Activated CD4-positive, alpha-beta T cell treated with anti-CD3 and anti-CD28 coated beads for 36 hours (primary cell): ENCODE measurements around the gene AMIGO2. TPM values are rescaled to one million over a fixed set of nuclear protein-coding genes. Genes with fewer than 3 reads are reported as not detected.
"Not testable (repeated sequence)": the region's sequence is repeated elsewhere in the genome, so short reads cannot be mapped to it uniquely, and the experiment has no call there.

ENCODE experiments used
- ATAC-seq: fragments of 200-7000 bp; cut with Tn5 transposase; one replicate; pipeline ENCODE4 v1.10.0; 2021; ENCODE audit warnings: mild to moderate bottlenecking, moderate library complexity
- CTCF ChIA-PET: fragments of 350-600 bp; sonication (Branson Sonifier 250); formaldehyde crosslinking; loops from one replicate; lab custom pipeline; 2021; ENCODE audit warnings: antibody characterized with exemption; lab: Charles Lee
- POLR2A ChIA-PET: fragments of 350-600 bp; sonication (Branson Sonifier 250); formaldehyde crosslinking; loops from one replicate; lab custom pipeline; 2021; ENCODE audit warnings: antibody characterized with exemption, inconsistent platforms; lab: Charles Lee
- DNase-seq: peaks from one replicate; pipeline ENCODE4 v3.0.0-alpha.2; 2020
- H3K27ac Mint-ChIP-seq: one replicate; pipeline ENCODE4 v1.8.0; 2021; ENCODE audit warnings: mixed read lengths
- H3K27me3 Mint-ChIP-seq: one replicate; pipeline ENCODE4 v1.8.0; 2021; ENCODE audit warnings: mixed read lengths
- H3K36me3 Mint-ChIP-seq: one replicate; pipeline ENCODE4 v1.8.0; 2021; ENCODE audit warnings: low read depth, mixed read lengths
- H3K4me1 Mint-ChIP-seq: one replicate; pipeline ENCODE4 v1.8.0; 2021; ENCODE audit warnings: mixed read lengths
- H3K4me3 Mint-ChIP-seq: one replicate; pipeline ENCODE4 v1.8.0; 2021; ENCODE audit warnings: mild to moderate bottlenecking, moderate library complexity, mixed read lengths
- H3K9me3 Mint-ChIP-seq: one replicate; pipeline ENCODE4 v1.8.0; 2021; ENCODE audit warnings: low read depth, mixed read lengths
- intact Hi-C, 2 experiments: fragments of 100-400 bp; cut with DNase I in 1 of 2; cut with micrococcal nuclease in 1 of 2; formaldehyde crosslinking; loops; one replicate each; pipeline versions ENCODE4 v1.14.2 to v1.15.1; 2022 to 2024; cut with DNase I, micrococcal nuclease
- total RNA-seq, 2 experiments: library from RNA; stranded (reverse); gene quantifications; one replicate each; pipeline ENCODE4 v1.2.3, GENCODE V29; 2021

Gene AMIGO2
- total RNA-seq: 10 to 100 TPM; 15.1 to 17.1 TPM

GRCh38 chr12:47079468-47079980 is at the start of gene AMIGO2, which contains the start of gene PCED1B:
Gene AMIGO2 (minus strand): TSS chr12:47079959. CDS start chr12:47079002, 957 bp downstream.
Gene PCED1B (plus strand): TSS chr12:47079621. CDS start chr12:47235064, 155,443 bp downstream.
- Mint-ChIP-seq H3K9me3 (no peaks in the 10 kb centered on the region), H3K4me3 (peak within 1 kb of the TSS; percentile 96), H3K36me3 (peaks cover 40% of the 10 kb centered on the region), H3K4me1 (peaks cover 73% of the 10 kb centered on the region), H3K27ac (peak within 1 kb of the TSS; percentile 96), H3K27me3 (no peaks in the 10 kb centered on the region)
- ATAC-seq (peak; percentile 59), DNase-seq (peak; percentile 85)
- CTCF ChIA-PET: interaction anchor here (0.6 to 6.0 kb wide), 11 partner anchors 10 to 318 kb away, joined by 3 to 34 read pairs (median 3); no protein-coding TSS in a partner anchor
- intact Hi-C loops: loop anchor here (1.0 to 2.0 kb wide), 5 partner anchors 47 to 227 kb away; no protein-coding TSS in a partner anchor
- POLR2A ChIA-PET: interaction anchor here (0.7 to 1.8 kb wide), 5 partner anchors 10 to 139 kb away, joined by 3 to 10 read pairs (median 6); no protein-coding TSS in a partner anchor

- Mint-ChIP-seq H3K27me3 (no peaks in the 10 kb centered on the region), H3K9me3 (no peaks in the 10 kb centered on the region), H3K4me3 (no peak overlapping the region), H3K36me3 (peaks cover 6% of the 10 kb centered on the region), H3K27ac (no peak overlapping the region), H3K4me1 (peaks cover 19% of the 10 kb centered on the region)
- CTCF ChIA-PET: interaction anchor here (0.6 to 1.5 kb wide), 2 partner anchors 22 to 89 kb away, joined by 3 read pairs; no protein-coding TSS in a partner anchor
- POLR2A ChIA-PET: no interaction called here
- no peak for ATAC-seq
- DNase-seq: no peak
- intact Hi-C loops: no loop called here
Observed at GRCh38 chr12:47126246-47126645, 46.5 kb upstream of the AMIGO2 start.

GRCh38 chr12:47124451-47124850 is 44.7 kb upstream of the AMIGO2 start:
- intact Hi-C loops: loop anchor here in 1 of 2 experiments (5.0 kb wide), 1 partner anchor 42 kb away; no protein-coding TSS in a partner anchor
- no peak for ATAC-seq
- peaks cover 28% of the 10 kb centered on the region for H3K4me1 Mint-ChIP-seq

GRCh38 chr12:47123730-47124129 is 44.0 kb upstream of the AMIGO2 start:
- Mint-ChIP-seq H3K27me3 (no peaks in the 10 kb centered on the region), H3K4me3 (no peak overlapping the region)

More at GRCh38 chr12:47124451-47124850, 44.7 kb upstream of the AMIGO2 start:
- ChIA-PET CTCF (no interaction called here), POLR2A (no interaction called here)
- H3K27me3 Mint-ChIP-seq: no peaks in the 10 kb centered on the region
- no peak for DNase-seq
- H3K4me3 Mint-ChIP-seq: no peak overlapping the region
- H3K36me3 Mint-ChIP-seq: peaks cover 11% of the 10 kb centered on the region
- H3K27ac Mint-ChIP-seq: no peak overlapping the region
- no peaks in the 10 kb centered on the region for H3K9me3 Mint-ChIP-seq

GRCh38 chr12:47122602-47123001 is 42.8 kb upstream of the AMIGO2 start:
- Mint-ChIP-seq H3K27ac (peak overlapping the region; percentile 58), H3K4me3 (no peak overlapping the region), H3K9me3 (no peaks in the 10 kb centered on the region), H3K27me3 (no peaks in the 10 kb centered on the region), H3K4me1 (peaks cover 30% of the 10 kb centered on the region), H3K36me3 (peaks cover 19% of the 10 kb centered on the region)
- ATAC-seq (no peak), DNase-seq (no peak)
- ChIA-PET CTCF (interaction anchor here (0.8 to 0.9 kb wide), 2 partner anchors 17 to 19 kb away, joined by 3 read pairs; no protein-coding TSS in a partner anchor), POLR2A (no interaction called here)
- intact Hi-C loops: loop anchor here in 1 of 2 experiments (5.0 kb wide), 1 partner anchor 40 kb away; no protein-coding TSS in a partner anchor

More at GRCh38 chr12:47123730-47124129, 44.0 kb upstream of the AMIGO2 start:
- intact Hi-C loops: loop anchor here in 1 of 2 experiments (5.0 kb wide), 1 partner anchor 41 kb away; no protein-coding TSS in a partner anchor
- Mint-ChIP-seq H3K27ac (no peak overlapping the region), H3K9me3 (no peaks in the 10 kb centered on the region), H3K36me3 (peaks cover 15% of the 10 kb centered on the region), H3K4me1 (peaks cover 30% of the 10 kb centered on the region)
- ChIA-PET CTCF (no interaction called here), POLR2A (no interaction called here)
- ATAC-seq (no peak), DNase-seq (no peak)

GRCh38 chr12:47121146-47121545 is 41.4 kb upstream of the AMIGO2 start:
- Mint-ChIP-seq H3K27me3 (no peaks in the 10 kb centered on the region), H3K27ac (peak overlapping the region; percentile 86), H3K4me3 (peak overlapping the region; percentile 38), H3K9me3 (peaks cover 2% of the 10 kb centered on the region), H3K4me1 (peaks cover 30% of the 10 kb centered on the region), H3K36me3 (peaks cover 25% of the 10 kb centered on the region)
- ATAC-seq (peak; percentile 93), DNase-seq (no peak)
- POLR2A ChIA-PET: interaction anchor here (0.6 kb wide), 1 partner anchor 37 kb away, joined by 4 read pairs; no protein-coding TSS in a partner anchor
- CTCF ChIA-PET: interaction anchor here (0.8 to 1.4 kb wide), 3 partner anchors 9 to 91 kb away, joined by 3 to 4 read pairs (median 3); no protein-coding TSS in a partner anchor
- intact Hi-C loops: loop anchor here (2.0 to 5.0 kb wide), 2 partner anchors 39 to 40 kb away; no protein-coding TSS in a partner anchor

GRCh38 chr12:47120736-47121135 is 41.0 kb upstream of the AMIGO2 start:
- POLR2A ChIA-PET: interaction anchor here (0.6 kb wide), 2 partner anchors 36 to 589 kb away, joined by 4 read pairs; no protein-coding TSS in a partner anchor
- peak overlapping the region; percentile 38 for H3K4me3 Mint-ChIP-seq
- intact Hi-C loops: loop anchor here (1.0 to 5.0 kb wide), 3 partner anchors 9 to 40 kb away; no protein-coding TSS in a partner anchor
- ATAC-seq (peak; percentile 79), DNase-seq (peak; percentile 54)
- peaks cover 27% of the 10 kb centered on the region for H3K36me3 Mint-ChIP-seq
- peaks cover 30% of the 10 kb centered on the region for H3K4me1 Mint-ChIP-seq
- H3K9me3 Mint-ChIP-seq: peaks cover 2% of the 10 kb centered on the region
- peak overlapping the region; percentile 86 for H3K27ac Mint-ChIP-seq
- CTCF ChIA-PET: interaction anchor here (0.8 to 1.8 kb wide), 4 partner anchors 9 to 92 kb away, joined by 3 to 4 read pairs (median 4); no protein-coding TSS in a partner anchor
- H3K27me3 Mint-ChIP-seq: no peaks in the 10 kb centered on the region

- CTCF ChIA-PET, H3K9me3 Mint-ChIP-seq, POLR2A ChIA-PET, ATAC-seq, H3K4me3 Mint-ChIP-seq, intact Hi-C loops, DNase-seq, H3K27me3 Mint-ChIP-seq, H3K27ac Mint-ChIP-seq: not testable (repeated sequence)
- H3K36me3 Mint-ChIP-seq: peaks cover 36% of the 10 kb centered on the region
- H3K4me1 Mint-ChIP-seq: peaks cover 22% of the 10 kb centered on the region
Observed at GRCh38 chr12:47117305-47117704, 37.5 kb upstream of the AMIGO2 start.

GRCh38 chr12:47114481-47114892 is 34.7 kb upstream of the AMIGO2 start:
- Mint-ChIP-seq H3K36me3 (peaks cover 47% of the 10 kb centered on the region), H3K4me1 (peaks cover 33% of the 10 kb centered on the region), H3K4me3 (no peak overlapping the region), H3K27me3 (no peaks in the 10 kb centered on the region), H3K9me3 (peaks cover 2% of the 10 kb centered on the region), H3K27ac (no peak overlapping the region)
- CTCF ChIA-PET: interaction anchor here (0.6 kb wide), 1 partner anchor 273 kb away, joined by 3 read pairs; no protein-coding TSS in a partner anchor
- ATAC-seq (no peak), DNase-seq (no peak)
- intact Hi-C loops: no loop called here
- POLR2A ChIA-PET: no interaction called here

- H3K36me3 Mint-ChIP-seq: peaks cover 47% of the 10 kb centered on the region
- H3K27ac Mint-ChIP-seq: no peak overlapping the region
- ATAC-seq: no peak
- peaks cover 32% of the 10 kb centered on the region for H3K4me1 Mint-ChIP-seq
- H3K4me3 Mint-ChIP-seq: no peak overlapping the region
- ChIA-PET POLR2A (no interaction called here), CTCF (interaction anchor here (0.8 to 1.4 kb wide), 4 partner anchors 8 to 46 kb away, joined by 3 to 4 read pairs (median 3); no protein-coding TSS in a partner anchor)
- peaks cover 2% of the 10 kb centered on the region for H3K9me3 Mint-ChIP-seq
- H3K27me3 Mint-ChIP-seq: no peaks in the 10 kb centered on the region
- DNase-seq: no peak
- intact Hi-C loops: no loop called here
Observed at GRCh38 chr12:47112679-47113078, 32.9 kb upstream of the AMIGO2 start.

GRCh38 chr12:47111854-47112253 is 32.1 kb upstream of the AMIGO2 start:
- Mint-ChIP-seq H3K36me3 (peaks cover 44% of the 10 kb centered on the region), H3K9me3 (no peaks in the 10 kb centered on the region), H3K27ac (no peak overlapping the region), H3K4me3 (no peak overlapping the region), H3K27me3 (no peaks in the 10 kb centered on the region), H3K4me1 (peaks cover 32% of the 10 kb centered on the region)
- DNase-seq (no peak), ATAC-seq (no peak)
- POLR2A ChIA-PET: interaction anchor here (1.0 kb wide), 1 partner anchor 26 kb away, joined by 4 read pairs; no protein-coding TSS in a partner anchor
- intact Hi-C loops: loop anchor here in 1 of 2 experiments (1.0 kb wide), 1 partner anchor 8 kb away; no protein-coding TSS in a partner anchor
- CTCF ChIA-PET: interaction anchor here (0.8 to 1.4 kb wide), 4 partner anchors 9 to 45 kb away, joined by 3 to 4 read pairs (median 3); no protein-coding TSS in a partner anchor
